NCI-H1694 treated with DMSO at 0.1 percent for 48 hours (cell line): ENCODE data around the gene RBM33.

Source experiments
- DNase-seq: peaks from one replicate; lab custom pipeline; 2025; lab: John Stamatoyannopoulos, UW

Gene RBM33

GRCh38 chr7:155796381-155797261, 152.2 kb downstream of the RBM33 start:
- no peak for DNase-seq

- no peak for DNase-seq
Measured at GRCh38 chr7:155797262-155798250, 153.1 kb downstream of the RBM33 start.

GRCh38 chr7:155798673-155799439, 154.4 kb downstream of the RBM33 start:
- DNase-seq, result no peak

GRCh38 chr7:155799514-155799913, 155.1 kb downstream of the RBM33 start:
- DNase-seq, result no peak

GRCh38 chr7:155800301-155800700, 155.8 kb downstream of the RBM33 start:
- DNase-seq, result no peak

GRCh38 chr7:155800741-155801267, 156.3 kb downstream of the RBM33 start:
- DNase-seq, result no peak

- no peak for DNase-seq
Measured at GRCh38 chr7:155802291-155802690, 157.8 kb downstream of the RBM33 start.

- no peak for DNase-seq
Measured at GRCh38 chr7:155802906-155803417, 158.5 kb downstream of the RBM33 start.

- no peak for DNase-seq
Measured at GRCh38 chr7:155803418-155804376, 159.2 kb downstream of the RBM33 start.

- no peak for DNase-seq
Measured at GRCh38 chr7:155804431-155804831, 160.0 kb downstream of the RBM33 start.

GRCh38 chr7:155804897-155805825, 160.7 kb downstream of the RBM33 start:
- peak; percentile 39 for DNase-seq

- no peak for DNase-seq
Measured at GRCh38 chr7:155805826-155806095, 161.3 kb downstream of the RBM33 start.

- no peak for DNase-seq
Measured at GRCh38 chr7:155806096-155806871, 161.8 kb downstream of the RBM33 start.

GRCh38 chr7:155807065-155807671, 162.7 kb downstream of the RBM33 start:
- no peak for DNase-seq

GRCh38 chr7:155807789-155808548, 163.5 kb downstream of the RBM33 start:
- no peak for DNase-seq

- no peak for DNase-seq
Measured at GRCh38 chr7:155808549-155809331, 164.3 kb downstream of the RBM33 start.
